GM18520 (cell line): ENCODE data around the gene HSPB8.
"Not testable (repeated sequence)": the region's sequence is repeated elsewhere in the genome, so short reads cannot be mapped to it uniquely, and the experiment has no call there.

Experiments used
- ATAC-seq: cut with Tn5 transposase; IDR thresholded peaks from one replicate; pipeline ENCODE4 v1.9.1; 2021; ENCODE audit not compliant: unreplicated experiment

HSPB8 gene

GRCh38 chr12:119204671-119205285 lies 26.0 kb downstream of the HSPB8 start:
- ATAC-seq, result no peak

GRCh38 chr12:119206348-119207062 lies 27.8 kb downstream of the HSPB8 start:
- no peak for ATAC-seq

DNA sequence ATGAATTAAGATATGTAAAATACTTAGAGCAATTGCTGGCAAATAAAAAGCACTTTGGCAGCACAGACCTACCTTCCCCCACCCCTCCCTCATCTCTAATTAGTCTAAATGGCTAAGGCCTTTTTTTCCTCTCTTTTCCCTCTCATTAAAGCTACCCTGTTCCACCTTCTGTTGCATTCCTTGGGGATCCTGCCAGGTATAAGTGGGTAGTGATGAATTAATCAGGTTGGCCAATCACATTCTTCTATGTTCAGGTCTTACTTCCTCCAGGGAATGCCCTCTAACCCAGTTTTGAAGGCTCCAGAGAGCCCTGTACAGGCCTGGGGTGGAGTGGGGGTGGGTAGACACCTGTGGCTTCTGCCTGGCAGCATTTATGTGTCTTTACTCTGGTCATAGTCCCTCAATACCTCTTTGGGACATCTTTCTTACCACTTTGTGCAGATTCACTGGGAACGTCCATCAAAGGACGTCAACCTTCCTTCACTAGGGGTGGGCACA lies 28.4 kb downstream of the HSPB8 start:
- no peak for ATAC-seq

GRCh38 chr12:119208626-119209061 lies 29.9 kb downstream of the HSPB8 start:
- ATAC-seq, result no peak

DNA sequence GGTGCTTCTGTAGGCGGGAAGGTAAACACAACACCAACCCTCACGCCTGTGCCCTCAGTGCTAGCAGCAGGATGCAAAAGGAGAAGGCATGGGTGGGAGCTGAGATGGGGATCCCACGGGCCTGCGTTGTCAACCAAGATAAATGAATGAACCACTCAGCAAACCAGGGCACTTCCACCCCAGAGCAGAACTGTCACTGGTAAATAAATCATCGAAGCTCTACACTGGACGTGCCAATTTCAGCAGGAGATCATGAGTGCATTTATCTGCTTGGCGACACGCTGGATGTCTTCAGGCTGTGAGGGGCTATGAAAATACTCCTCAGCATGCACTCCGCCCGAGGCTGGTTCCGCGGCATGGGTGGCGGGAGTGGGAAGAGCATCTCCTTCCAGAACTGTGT lies 33.2 kb downstream of the HSPB8 start:
- ATAC-seq, result no peak

GRCh38 chr12:119216084-119216483 lies 37.4 kb downstream of the HSPB8 start:
- no peak for ATAC-seq

DNA sequence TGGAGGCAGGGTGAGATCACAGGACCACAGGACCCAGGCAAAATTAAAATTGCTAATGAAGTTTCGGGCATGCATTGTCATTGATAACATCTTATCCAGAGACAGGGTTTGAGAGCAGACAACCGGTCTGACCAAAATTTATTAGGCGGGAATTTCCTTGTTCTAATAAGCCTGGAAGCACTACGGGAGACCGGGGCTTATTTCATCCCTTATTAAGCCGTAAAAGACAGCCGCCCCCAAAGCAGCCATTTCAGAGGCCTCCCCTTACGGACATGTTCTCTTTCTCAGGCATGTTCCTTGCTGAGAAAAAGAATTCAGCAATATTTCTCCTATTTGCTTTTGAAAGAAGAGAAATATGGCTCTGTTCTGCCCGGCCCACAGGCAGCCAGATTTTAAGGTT lies 40.1 kb downstream of the HSPB8 start:
- ATAC-seq, result not testable (repeated sequence)

- ATAC-seq, result no peak
Observed at GRCh38 chr12:119222222-119222951, 43.7 kb downstream of the HSPB8 start.

DNA sequence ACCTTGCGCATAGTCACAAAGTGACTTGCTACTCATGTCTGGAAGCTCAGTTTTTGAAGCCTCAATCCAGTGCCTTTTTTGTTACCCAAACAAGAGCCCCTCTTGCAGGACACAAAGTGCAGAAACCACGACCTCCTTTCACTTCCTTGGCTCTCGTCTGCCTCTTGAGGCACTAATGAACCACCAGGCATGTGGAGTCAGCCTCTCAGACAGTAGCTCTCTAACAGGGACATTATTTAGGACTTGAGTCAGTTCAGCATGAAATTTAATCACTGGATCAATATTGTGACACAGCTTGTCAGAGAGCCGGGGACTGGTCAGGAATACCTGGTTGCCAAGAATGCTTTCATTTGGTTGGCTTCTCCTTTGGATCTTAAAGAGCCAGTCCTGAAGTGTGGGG lies 46.7 kb downstream of the HSPB8 start:
- no peak for ATAC-seq

- no peak for ATAC-seq
Observed at GRCh38 chr12:119227292-119227691, 48.6 kb downstream of the HSPB8 start.

- ATAC-seq, result no peak
Observed at GRCh38 chr12:119229205-119229604, 50.5 kb downstream of the HSPB8 start.

DNA sequence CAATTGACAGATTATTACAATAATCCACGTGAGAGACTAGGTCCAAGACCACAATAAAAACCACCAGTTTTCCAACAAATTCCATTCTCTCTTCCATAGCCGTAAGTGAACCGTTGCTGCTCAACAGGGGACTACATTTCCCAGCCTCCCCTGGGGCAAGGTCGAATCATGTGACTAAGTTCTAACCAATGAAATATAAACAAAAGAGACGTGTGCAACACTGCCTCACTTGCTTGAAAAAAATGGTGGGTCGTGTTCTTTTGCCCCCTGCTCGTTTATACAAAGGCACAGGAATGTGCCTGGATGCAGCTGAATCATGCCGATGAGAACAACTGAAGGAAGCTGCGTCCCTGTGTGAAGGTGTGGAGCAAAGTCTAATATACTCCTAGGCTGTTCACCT lies 51.1 kb downstream of the HSPB8 start:
- ATAC-seq, result no peak

DNA sequence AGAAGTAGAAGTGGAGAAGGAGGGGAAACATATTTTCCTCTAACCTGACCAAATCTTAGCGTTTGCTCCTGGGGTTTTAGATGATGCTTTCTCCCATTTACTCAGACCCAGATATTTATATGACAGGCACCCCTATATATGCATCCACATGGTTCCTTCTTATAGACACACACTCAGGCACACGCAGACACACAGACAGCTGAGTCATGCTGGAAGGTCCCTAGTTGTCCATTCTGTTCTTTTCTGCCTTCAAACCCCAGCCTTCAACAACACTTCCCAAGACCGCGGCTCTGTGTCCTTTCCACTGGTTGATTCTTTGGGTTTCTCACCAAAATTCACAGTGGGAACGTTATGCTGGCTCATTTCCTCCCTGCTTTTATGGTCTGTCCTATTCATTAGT lies 52.1 kb downstream of the HSPB8 start:
- no peak for ATAC-seq

GRCh38 chr12:119231774-119232173 lies 53.0 kb downstream of the HSPB8 start:
- ATAC-seq, result no peak

GRCh38 chr12:119235197-119235751 lies 56.5 kb downstream of the HSPB8 start:
- no peak for ATAC-seq

DNA sequence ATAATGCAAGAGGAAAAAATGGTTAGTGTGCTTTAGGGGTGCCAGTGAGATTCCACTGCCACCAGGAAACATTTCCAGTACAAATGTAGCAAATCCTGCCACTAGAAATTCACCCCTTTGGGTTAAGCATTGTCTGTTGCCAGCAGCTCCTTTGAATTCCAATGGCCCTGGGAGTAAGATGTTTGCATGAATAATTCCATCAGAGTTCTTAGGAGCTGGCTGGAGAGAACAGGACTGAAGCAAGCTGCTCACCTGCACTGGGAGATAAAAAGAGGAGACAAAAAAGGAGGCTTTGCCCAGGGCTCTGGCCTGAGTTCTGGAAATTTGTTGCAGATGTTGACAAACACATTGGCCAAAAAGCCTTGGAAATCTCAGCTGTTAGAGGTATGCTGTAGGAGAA lies 57.6 kb downstream of the HSPB8 start:
- ATAC-seq, result no peak

- no peak for ATAC-seq
Observed at GRCh38 chr12:119239040-119239439, 60.3 kb downstream of the HSPB8 start.

DNA sequence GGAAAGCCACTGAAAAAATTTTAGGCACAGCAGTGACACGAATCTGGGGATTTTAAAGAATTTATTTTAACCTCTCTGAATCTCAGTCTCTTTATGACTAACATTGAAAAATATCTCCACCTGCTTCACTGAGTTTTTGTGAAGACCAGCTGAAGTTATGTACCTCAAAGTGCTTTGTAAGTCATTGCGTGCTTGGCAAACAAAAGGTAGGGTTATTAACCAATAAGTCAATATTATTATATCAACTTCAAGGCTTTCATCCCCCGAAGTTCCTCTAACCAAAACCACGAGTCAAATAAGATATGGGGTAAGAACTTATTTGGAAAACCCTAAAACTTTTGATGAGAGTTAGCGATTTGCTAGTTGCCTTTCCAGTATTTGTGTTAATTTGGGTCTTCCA lies 62.3 kb downstream of the HSPB8 start:
- no peak for ATAC-seq

DNA sequence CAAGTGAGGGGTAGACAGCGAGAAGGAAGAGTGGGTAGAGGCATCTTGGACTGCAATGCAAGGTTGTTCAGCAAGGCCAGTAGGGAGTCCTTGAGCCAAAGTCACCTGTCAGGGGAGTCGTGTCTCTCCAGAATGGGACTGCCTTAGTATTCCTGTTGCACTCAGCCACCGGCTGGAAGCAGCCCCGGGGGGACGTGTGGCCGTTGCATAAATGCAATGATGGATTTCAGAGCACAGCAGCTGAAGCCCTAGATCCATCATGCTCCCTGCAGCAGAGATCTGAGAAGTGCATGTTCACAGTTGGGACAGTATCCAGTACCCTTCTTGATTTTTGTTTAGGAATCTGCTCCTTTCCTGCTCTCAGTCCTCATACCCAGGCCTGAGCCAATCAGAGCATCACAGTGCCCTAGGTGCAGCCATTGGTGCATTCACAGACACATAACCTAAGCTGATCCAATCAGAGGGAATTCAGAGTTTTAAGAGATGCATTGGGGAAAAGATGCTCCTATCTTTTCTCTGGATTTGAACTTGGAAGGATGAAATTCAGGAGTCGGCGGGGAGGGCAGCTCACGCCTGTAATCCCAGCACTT lies 62.9 kb downstream of the HSPB8 start:
- ATAC-seq, result no peak
